ENCODE results near the gene NKX2-2.

- no peak for TF ChIP-seq FOXP2 (optimal IDR thresholded peaks at IDR 0.05; ENCODE audit: control extremely low read depth, extremely low read length, insufficient read depth)
- no peak for TF ChIP-seq POLR2AphosphoS5 (IDR thresholded peaks at IDR 0.05; ENCODE audit: borderline replicate concordance, low read depth, low read length)
Measured at GRCh38 chr20:21517566-21518277, 3.9 kb upstream of the NKX2-2 start.

All from SK-N-MC (cell line).